Gastrocnemius medialis (tissue), 4 donors: Measurements from ENCODE around the gene ROR1.

Source experiments
- POLR2A ChIP-seq, 2 donors: fragments of 450-650 bp; IDR thresholded peaks; one replicate each; pipeline ENCODE4 v1.6.1; 2017; ENCODE audit warnings: antibody characterized with exemption in 2 of 2, mild to moderate bottlenecking in 2 of 2, moderate library complexity in 2 of 2
- TF ChIP-seq, protein P1 (sequence below), 5 experiments: fragments of 450-650 bp in 3 of 5; fragments of 200-600 bp in 2 of 5; sonication (generic) in 2 of 5; IDR thresholded peaks in 4 of 5; conservative IDR thresholded peaks in 1 of 5; 1 replicate in 4 of 5; 2 replicates in 1 of 5; pipeline ENCODE4 v1.5.1; 2016 to 2019; ENCODE audit warnings: antibody characterized with exemption in 5 of 5, mild to moderate bottlenecking in 3 of 5, moderate library complexity in 3 of 5

DNA sequence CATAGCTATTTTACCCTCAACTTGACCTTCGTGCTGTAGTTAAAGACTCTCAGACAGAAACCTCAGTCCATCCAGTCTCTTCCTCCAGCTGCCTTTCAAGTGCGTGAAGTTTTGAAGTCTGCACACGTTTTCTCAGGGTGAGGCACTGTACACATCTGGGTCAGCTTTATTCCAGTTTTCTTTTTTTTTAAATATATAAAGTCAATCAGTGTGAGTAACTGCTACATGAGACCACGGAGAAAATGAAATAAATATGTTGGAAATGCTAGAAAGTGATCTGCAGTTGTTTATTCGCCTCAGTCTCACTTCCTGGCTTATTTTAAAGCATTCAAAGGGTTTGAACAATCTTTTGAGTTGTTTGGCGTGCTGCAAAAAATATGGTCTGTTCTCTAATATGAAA, 135.7 kb downstream of the ROR1 start:
- TF ChIP-seq, protein P1, sequence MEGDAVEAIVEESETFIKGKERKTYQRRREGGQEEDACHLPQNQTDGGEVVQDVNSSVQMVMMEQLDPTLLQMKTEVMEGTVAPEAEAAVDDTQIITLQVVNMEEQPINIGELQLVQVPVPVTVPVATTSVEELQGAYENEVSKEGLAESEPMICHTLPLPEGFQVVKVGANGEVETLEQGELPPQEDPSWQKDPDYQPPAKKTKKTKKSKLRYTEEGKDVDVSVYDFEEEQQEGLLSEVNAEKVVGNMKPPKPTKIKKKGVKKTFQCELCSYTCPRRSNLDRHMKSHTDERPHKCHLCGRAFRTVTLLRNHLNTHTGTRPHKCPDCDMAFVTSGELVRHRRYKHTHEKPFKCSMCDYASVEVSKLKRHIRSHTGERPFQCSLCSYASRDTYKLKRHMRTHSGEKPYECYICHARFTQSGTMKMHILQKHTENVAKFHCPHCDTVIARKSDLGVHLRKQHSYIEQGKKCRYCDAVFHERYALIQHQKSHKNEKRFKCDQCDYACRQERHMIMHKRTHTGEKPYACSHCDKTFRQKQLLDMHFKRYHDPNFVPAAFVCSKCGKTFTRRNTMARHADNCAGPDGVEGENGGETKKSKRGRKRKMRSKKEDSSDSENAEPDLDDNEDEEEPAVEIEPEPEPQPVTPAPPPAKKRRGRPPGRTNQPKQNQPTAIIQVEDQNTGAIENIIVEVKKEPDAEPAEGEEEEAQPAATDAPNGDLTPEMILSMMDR (IDR thresholded peaks at IDR 0.05 in 4 of 5, conservative IDR thresholded peaks at IDR 0.05 in 1 of 5) = no peak
- TF ChIP-seq POLR2A (IDR thresholded peaks at IDR 0.05) = no peak
